HepG2 (cell line): ENCODE data around the gene ZNF287. TPM values are rescaled to one million over a fixed set of nuclear protein-coding genes. Genes with fewer than 3 reads are reported as not detected.

Source experiments
- ATAC-seq: fragments of 200-7000 bp; cut with Tn5 transposase; 3 replicates; pipeline ENCODE4 v1.9.1; 2020; ENCODE audit warnings: mild to moderate bottlenecking, moderate library complexity
- BruUV-seq: library from RNA; stranded (reverse); fragments of 400-500 nt; replicated peaks from 2 replicates; lab custom pipeline; 2021; lab: Mats Ljungman, UMichigan
- CTCF ChIA-PET: fragments of 300-600 bp; formaldehyde crosslinking; extraction: SDS; loops from one replicate; lab custom pipeline; 2021; ENCODE audit warnings: low total read pairs, inconsistent platforms, low intra/inter-chr PET ratio; lab: Yijun Ruan, JAX
- POLR2A ChIA-PET: fragments of 350-600 bp; sonication (Branson Sonifier 250); formaldehyde crosslinking; loops from one replicate; lab custom pipeline; 2020; ENCODE audit warnings: antibody characterized with exemption, inconsistent platforms; lab: Yijun Ruan, JAX
- DNase-seq: peaks from one replicate; pipeline ENCODE4 v3.0.0-alpha.2; 2015; ENCODE audit warnings: low spot score
- FAIRE-seq: peaks from 3 replicates; lab custom pipeline; 2011; peaks lifted over from hg19 to GRCh38; lab: Jason Lieb, UNC
- H2AFZ ChIP-seq: one replicate; pipeline ENCODE4 v1.6.1; 2011; ENCODE audit warnings: low read length, inconsistent platforms
- H3K27ac ChIP-seq: fragments of 300-600 bp; 3 replicates; pipeline ENCODE4 v1.8.0; 2011; ENCODE audit warnings: mixed run types, mild to moderate bottlenecking, mixed read lengths, low read length, inconsistent platforms; ENCODE audit not compliant: insufficient read depth; ENCODE audit errors: extremely low read length
- H3K27me3 ChIP-seq, 2 experiments: fragments of 200-600 bp in 1 of 2; 2 replicates in 1 of 2; 3 replicates in 1 of 2; pipeline versions ENCODE4 v1.6.0 to v1.8.0; 2011; ENCODE audit warnings: low read length in 2 of 2, mild to moderate bottlenecking in 2 of 2, moderate library complexity in 2 of 2, inconsistent platforms in 1 of 2; ENCODE audit not compliant: insufficient read depth in 2 of 2, control insufficient read depth in 1 of 2
- H3K36me3 ChIP-seq, 2 experiments: fragments of 200-600 bp in 1 of 2; replicated peaks in 1 of 2; 2 replicates in 1 of 2; 3 replicates in 1 of 2; pipeline versions ENCODE4 v1.5.1 to v1.8.0; 2011; ENCODE audit warnings: low read length in 2 of 2, inconsistent platforms in 1 of 2; ENCODE audit not compliant: insufficient read depth in 2 of 2, control insufficient read depth in 1 of 2
- H3K4me1 ChIP-seq: 2 replicates; pipeline ENCODE4 v1.5.1; 2012; ENCODE audit warnings: low read length, inconsistent platforms; ENCODE audit not compliant: insufficient read depth
- H3K4me2 ChIP-seq: 2 replicates; pipeline ENCODE4 v1.6.0; 2011; ENCODE audit warnings: low read depth, low read length, inconsistent platforms
- H3K4me3 ChIP-seq, 3 experiments: fragments of 200-600 bp in 1 of 3; sonication (generic), shearing (Covaris generic) in 1 of 3; replicated peaks in 1 of 3; 2 replicates each; pipeline ENCODE4 v1.5.1; 2011 to 2016; ENCODE audit warnings: low read length in 3 of 3, inconsistent platforms in 2 of 3, low read depth in 2 of 3, mild to moderate bottlenecking in 2 of 3, control low read depth in 1 of 3, mixed read lengths in 1 of 3; ENCODE audit not compliant: insufficient read depth in 1 of 3
- H3K79me2 ChIP-seq: one replicate; pipeline ENCODE4 v1.6.1; 2011; ENCODE audit warnings: low read length, inconsistent platforms; ENCODE audit not compliant: insufficient read depth
- H3K9ac ChIP-seq: 2 replicates; pipeline ENCODE4 v1.6.0; 2011; ENCODE audit warnings: mild to moderate bottlenecking, low read depth, low read length, inconsistent platforms; ENCODE audit not compliant: insufficient read depth
- H3K9me3 ChIP-seq: 2 replicates; pipeline ENCODE4 v1.5.1; 2012; ENCODE audit warnings: mild to moderate bottlenecking, low read length
- H4K20me1 ChIP-seq: 2 replicates; pipeline ENCODE4 v1.6.0; 2011; ENCODE audit warnings: inconsistent platforms, mild to moderate bottlenecking, low read length, moderate library complexity; ENCODE audit not compliant: insufficient read depth
- KAT8 ChIP-seq: IDR thresholded peaks from 2 replicates; pipeline ENCODE4 v1.6.1; 2016; ENCODE audit warnings: missing genetic modification reagents, missing compliant biosample characterization
- KDM6A ChIP-seq: IDR thresholded peaks from 2 replicates; pipeline ENCODE4 v1.6.1; 2016; ENCODE audit warnings: low read depth
- SRF ChIP-seq: IDR thresholded peaks from 2 replicates; pipeline ENCODE4 v1.6.1; 2011; ENCODE audit warnings: mild to moderate bottlenecking, low read depth, low read length, moderate library complexity
- U2AF1 ChIP-seq: fragments of 200-400 bp; formaldehyde crosslinking; optimal IDR thresholded peaks from 2 replicates; pipeline ENCODE3; 2017; ENCODE audit warnings: mild to moderate bottlenecking, low read depth, low read length
- ZNF143 ChIP-seq: sonication (generic); formaldehyde crosslinking; IDR thresholded peaks from 2 replicates; pipeline ENCODE4 v1.4.0; 2020; ENCODE audit warnings: missing genetic modification reagents
- ZSCAN20 ChIP-seq: sonication (generic); formaldehyde crosslinking; IDR thresholded peaks from 2 replicates; pipeline ENCODE4 v1.4.0; 2020; ENCODE audit warnings: missing genetic modification reagents, mild to moderate bottlenecking, borderline replicate concordance
- in situ Hi-C: cut with HindIII; loops from 2 replicates; pipeline ENCODE4 v1.10.0; 2017; ENCODE audit warnings: low pct_unique_long_range_greater_than_20kb; ENCODE audit not compliant: extremely low pct_ligation_motif_present
- intact Hi-C: fragments of 100-400 bp; cut with micrococcal nuclease; formaldehyde crosslinking; loops from one replicate; pipeline ENCODE4 v1.10.0; 2022; ENCODE audit not compliant: unreplicated experiment
- polyA plus RNA-seq, 8 experiments: library from polyadenylated mRNA; depleted of rRNA in 3 of 8; stranded (reverse) in 7 of 8; unstranded in 1 of 8; fragments of >200 nt; fragmentation: Illumina TruSeq in 4 of 8; extraction: Trizol in 4 of 8; gene quantifications; 2 replicates each; pipeline versions ENCODE4 v1.2.1 to v1.2.3, GENCODE V29; 2011 to 2016; ENCODE audit warnings: low read depth in 4 of 8, missing spikeins in 1 of 8, mixed read lengths in 1 of 8; ENCODE audit not compliant: insufficient read depth in 1 of 8
- total RNA-seq, 5 experiments: library from RNA; depleted of rRNA; stranded (reverse); fragments of >200 nt; fragmentation: Illumina TruSeq; extraction: Trizol; gene quantifications; 2 replicates each; pipeline ENCODE4 v1.2.3, GENCODE V29; 2016; ENCODE audit warnings: low read depth in 1 of 5
- TF ChIP-seq, protein P1 (sequence below): sonication (generic); formaldehyde crosslinking; IDR thresholded peaks from 2 replicates; pipeline ENCODE4 v1.5.1; 2020; ENCODE audit warnings: mild to moderate bottlenecking, moderate library complexity, missing genetic modification reagents
- TF ChIP-seq, protein P2 (sequence below): sonication (generic); formaldehyde crosslinking; IDR thresholded peaks from 2 replicates; pipeline ENCODE4 v1.4.0; 2020; ENCODE audit warnings: missing genetic modification reagents, borderline replicate concordance
- TF ChIP-seq, protein P3 (sequence below): sonication (generic); formaldehyde crosslinking; IDR thresholded peaks from 2 replicates; pipeline ENCODE4 v1.4.0; 2020; ENCODE audit warnings: mild to moderate bottlenecking, missing genetic modification reagents

The ZNF287 gene
- total and polyA plus RNA-seq, 2 of the 13 experiments (the other 11 are each of a cell fraction or from before 2014, with no cell fraction given): 0.21 TPM; not detected in 1

DNA sequence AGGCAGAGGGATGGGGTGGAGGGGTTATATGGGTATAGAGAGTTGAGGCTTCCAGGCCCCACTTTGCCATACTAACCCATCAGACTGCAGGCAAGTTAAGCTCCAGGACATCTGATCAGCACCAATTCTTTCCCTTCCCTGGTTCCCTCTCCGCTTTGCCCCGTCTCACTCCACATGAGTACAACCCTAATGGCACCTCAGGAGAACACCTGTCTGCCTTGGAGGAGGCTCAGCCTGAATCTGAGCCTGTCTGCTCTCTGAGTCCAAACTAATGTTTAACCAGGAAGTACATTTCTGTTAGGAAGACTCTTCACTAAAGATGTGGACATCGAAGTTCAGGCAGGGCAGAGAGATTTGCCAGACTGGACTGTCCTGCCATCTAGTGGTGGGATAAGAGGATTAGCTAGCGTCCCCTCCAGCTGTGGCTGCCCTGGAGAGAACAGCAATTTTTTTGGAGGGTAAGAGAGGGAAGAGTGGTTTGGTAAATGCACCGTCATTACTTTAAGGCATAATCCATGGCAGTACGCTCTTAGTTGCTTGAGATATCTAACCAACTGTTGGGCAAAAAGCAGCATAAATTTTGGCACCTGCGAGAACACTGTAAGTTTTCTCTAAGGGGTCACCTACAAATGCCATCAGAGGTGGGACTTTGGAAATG, 47.8 kb downstream of the ZNF287 start (continued):
- TF ChIP-seq, protein P1, sequence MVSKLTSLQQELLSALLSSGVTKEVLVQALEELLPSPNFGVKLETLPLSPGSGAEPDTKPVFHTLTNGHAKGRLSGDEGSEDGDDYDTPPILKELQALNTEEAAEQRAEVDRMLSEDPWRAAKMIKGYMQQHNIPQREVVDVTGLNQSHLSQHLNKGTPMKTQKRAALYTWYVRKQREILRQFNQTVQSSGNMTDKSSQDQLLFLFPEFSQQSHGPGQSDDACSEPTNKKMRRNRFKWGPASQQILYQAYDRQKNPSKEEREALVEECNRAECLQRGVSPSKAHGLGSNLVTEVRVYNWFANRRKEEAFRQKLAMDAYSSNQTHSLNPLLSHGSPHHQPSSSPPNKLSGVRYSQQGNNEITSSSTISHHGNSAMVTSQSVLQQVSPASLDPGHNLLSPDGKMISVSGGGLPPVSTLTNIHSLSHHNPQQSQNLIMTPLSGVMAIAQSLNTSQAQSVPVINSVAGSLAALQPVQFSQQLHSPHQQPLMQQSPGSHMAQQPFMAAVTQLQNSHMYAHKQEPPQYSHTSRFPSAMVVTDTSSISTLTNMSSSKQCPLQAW (CRISPR knock-in tag): peak; percentile 91

DNA sequence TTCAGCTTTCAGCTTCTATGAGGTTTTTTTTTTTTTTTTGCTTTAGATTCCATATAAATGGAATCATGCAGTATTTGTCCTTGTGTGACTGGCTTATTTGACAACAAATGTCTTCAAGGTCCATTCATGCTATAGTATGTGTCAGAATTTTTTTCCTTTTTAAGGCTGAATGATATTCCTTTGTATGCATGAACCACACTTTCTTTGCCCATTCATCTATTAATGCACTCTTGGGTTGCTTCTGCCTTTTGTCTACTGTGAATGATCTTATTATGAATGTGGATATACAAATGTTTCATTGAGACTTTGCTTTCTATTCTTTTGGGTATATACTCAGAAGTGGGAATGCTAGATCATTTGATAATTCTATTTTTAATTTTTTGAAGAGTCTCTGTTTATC, 50.0 kb downstream of the ZNF287 start:
- Histone ChIP-seq H3K4me2 (no peak overlapping the region), H3K4me3 (no peak overlapping the region), H3K4me1 (peaks cover 22% of the 10 kb centered on the region), H4K20me1 (no peaks in the 10 kb centered on the region), H3K27me3 (peaks cover 0 to 26% of the 10 kb centered on the region in 2 experiments; a peak in 2 of 5 replicates), H3K36me3 (no peaks in the 10 kb centered on the region), H2AFZ (no peak overlapping the region), H3K9ac (no peak overlapping the region), H3K79me2 (no peaks in the 10 kb centered on the region), H3K9me3 (no peaks in the 10 kb centered on the region), H3K27ac (no peak overlapping the region)
- FAIRE-seq (no peak), ATAC-seq (no peak), DNase-seq (no peak)
- CTCF ChIA-PET: no interaction called here
- intact Hi-C loops (no loop called here), in situ Hi-C loops (no loop called here)
- BruUV-seq: no TSS peak
- POLR2A ChIA-PET: no interaction called here
- no peak for TF ChIP-seq ZNF143 (CRISPR knock-in tag)
- no peak for TF ChIP-seq KDM6A (CRISPR knock-in tag)
- no peak for TF ChIP-seq ZSCAN20 (CRISPR knock-in tag)
- TF ChIP-seq, protein P2, sequence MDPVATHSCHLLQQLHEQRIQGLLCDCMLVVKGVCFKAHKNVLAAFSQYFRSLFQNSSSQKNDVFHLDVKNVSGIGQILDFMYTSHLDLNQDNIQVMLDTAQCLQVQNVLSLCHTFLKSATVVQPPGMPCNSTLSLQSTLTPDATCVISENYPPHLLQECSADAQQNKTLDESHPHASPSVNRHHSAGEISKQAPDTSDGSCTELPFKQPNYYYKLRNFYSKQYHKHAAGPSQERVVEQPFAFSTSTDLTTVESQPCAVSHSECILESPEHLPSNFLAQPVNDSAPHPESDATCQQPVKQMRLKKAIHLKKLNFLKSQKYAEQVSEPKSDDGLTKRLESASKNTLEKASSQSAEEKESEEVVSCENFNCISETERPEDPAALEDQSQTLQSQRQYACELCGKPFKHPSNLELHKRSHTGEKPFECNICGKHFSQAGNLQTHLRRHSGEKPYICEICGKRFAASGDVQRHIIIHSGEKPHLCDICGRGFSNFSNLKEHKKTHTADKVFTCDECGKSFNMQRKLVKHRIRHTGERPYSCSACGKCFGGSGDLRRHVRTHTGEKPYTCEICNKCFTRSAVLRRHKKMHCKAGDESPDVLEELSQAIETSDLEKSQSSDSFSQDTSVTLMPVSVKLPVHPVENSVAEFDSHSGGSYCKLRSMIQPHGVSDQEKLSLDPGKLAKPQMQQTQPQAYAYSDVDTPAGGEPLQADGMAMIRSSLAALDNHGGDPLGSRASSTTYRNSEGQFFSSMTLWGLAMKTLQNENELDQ: no peak
- no peak for TF ChIP-seq KAT8 (CRISPR knock-in tag)
- no peak for TF ChIP-seq U2AF1
- TF ChIP-seq, protein P3, sequence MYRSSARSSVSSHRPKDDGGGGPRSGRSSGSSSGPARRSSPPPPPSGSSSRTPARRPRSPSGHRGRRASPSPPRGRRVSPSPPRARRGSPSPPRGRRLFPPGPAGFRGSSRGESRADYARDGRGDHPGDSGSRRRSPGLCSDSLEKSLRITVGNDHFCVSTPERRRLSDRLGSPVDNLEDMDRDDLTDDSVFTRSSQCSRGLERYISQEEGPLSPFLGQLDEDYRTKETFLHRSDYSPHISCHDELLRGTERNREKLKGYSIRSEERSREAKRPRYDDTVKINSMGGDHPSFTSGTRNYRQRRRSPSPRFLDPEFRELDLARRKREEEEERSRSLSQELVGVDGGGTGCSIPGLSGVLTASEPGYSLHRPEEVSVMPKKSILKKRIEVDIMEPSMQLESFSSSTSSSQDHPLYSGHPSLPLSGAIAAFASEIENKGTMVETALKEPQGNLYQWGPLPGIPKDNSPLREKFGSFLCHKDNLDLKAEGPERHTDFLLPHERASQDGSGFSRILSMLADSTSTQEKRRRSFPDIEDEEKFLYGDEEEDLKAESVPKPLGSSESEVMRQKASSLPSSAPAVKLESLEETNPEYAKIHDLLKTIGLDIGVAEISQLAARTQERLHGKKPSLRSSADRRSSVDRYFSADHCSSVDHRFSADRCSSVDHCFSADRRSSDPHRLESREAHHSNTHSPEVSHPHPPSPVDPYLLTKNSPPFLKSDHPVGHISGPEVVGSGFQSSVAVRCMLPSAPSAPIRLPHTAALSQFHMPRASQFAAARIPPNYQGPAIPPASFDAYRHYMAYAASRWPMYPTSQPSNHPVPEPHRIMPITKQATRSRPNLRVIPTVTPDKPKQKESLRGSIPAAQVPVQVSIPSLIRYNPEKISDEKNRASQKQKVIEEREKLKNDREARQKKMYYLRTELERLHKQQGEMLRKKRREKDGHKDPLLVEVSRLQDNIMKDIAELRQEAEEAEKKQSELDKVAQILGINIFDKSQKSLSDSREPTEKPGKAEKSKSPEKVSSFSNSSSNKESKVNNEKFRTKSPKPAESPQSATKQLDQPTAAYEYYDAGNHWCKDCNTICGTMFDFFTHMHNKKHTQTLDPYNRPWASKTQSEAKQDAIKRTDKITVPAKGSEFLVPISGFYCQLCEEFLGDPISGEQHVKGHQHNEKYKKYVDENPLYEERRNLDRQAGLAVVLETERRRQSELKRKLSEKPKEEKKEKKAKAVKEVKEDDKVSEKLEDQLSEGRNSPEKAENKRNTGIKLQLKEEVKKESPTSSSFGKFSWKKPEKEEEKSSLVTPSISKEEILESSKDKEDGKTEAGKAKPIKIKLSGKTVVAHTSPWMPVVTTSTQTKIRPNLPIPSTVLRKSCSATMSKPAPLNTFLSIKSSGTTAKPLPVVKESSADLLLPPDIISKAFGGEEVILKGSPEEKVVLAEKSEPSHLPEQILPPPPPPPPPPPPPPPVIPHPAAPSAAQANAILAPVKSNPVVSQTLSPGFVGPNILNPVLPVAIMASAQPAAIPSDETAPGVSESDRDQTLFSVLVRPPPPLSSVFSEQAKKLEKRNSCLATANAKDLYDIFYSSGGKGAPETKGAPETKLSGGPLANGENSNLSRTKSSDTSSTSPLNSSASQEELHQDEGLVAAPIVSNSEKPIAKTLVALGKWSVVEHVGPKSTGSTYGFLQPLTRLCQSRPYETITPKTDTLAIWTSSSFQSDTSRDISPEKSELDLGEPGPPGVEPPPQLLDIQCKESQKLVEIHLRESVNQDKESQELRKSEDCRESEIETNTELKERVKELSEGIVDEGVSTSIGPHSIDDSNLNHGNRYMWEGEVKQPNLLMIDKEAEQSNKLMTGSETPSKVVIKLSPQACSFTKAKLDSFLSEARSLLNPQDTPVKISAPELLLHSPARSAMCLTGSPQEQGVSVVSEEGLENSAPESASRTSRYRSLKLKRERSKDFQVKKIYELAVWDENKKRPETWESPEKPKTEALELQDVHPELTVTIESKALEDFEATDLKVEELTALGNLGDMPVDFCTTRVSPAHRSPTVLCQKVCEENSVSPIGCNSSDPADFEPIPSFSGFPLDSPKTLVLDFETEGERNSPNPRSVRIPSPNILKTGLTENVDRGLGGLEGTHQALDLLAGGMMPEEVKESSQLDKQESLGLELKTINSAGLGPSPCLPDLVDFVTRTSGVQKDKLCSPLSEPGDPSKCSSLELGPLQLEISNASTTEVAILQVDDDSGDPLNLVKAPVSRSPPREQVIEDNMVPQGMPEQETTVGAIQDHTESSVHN (CRISPR knock-in tag): no peak
- no peak for TF ChIP-seq SRF
